GM23248 (cell line): ENCODE measurements around the gene SERTAD2. TPM values are rescaled to one million over a fixed set of nuclear protein-coding genes. Genes with fewer than 3 reads are reported as not detected.

Experiments
- DNase-seq: peaks from one replicate; pipeline ENCODE4 v3.0.0-alpha.2; 2015
- H2AFZ ChIP-seq: fragments of 200-600 bp; sonication (generic); 2 replicates; pipeline ENCODE4 v1.6.1; 2016; ENCODE audit warnings: antibody characterized with exemption
- H3F3A ChIP-seq: fragments of 200-600 bp; sonication (generic); 2 replicates; pipeline ENCODE4 v1.6.1; 2016; ENCODE audit warnings: mild to moderate bottlenecking, antibody characterized with exemption, mixed run types; ENCODE audit not compliant: insufficient read depth
- H3K27ac ChIP-seq: fragments of 200-600 bp; sonication (generic); 2 replicates; pipeline ENCODE4 v1.5.1; 2016; ENCODE audit warnings: mild to moderate bottlenecking
- H3K27me3 ChIP-seq: fragments of 200-600 bp; sonication (generic); replicated peaks from 2 replicates; pipeline ENCODE4 v1.6.1; 2016; ENCODE audit warnings: mild to moderate bottlenecking; ENCODE audit not compliant: insufficient read depth
- H3K36me3 ChIP-seq: fragments of 200-600 bp; sonication (generic); 2 replicates; pipeline ENCODE4 v1.6.1; 2016; ENCODE audit warnings: low read depth, mild to moderate bottlenecking
- H3K4me1 ChIP-seq: fragments of 200-600 bp; sonication (generic); 2 replicates; pipeline ENCODE4 v1.6.1; 2016; ENCODE audit warnings: mild to moderate bottlenecking; ENCODE audit not compliant: insufficient read depth
- H3K4me2 ChIP-seq: fragments of 200-600 bp; sonication (generic); one replicate; pipeline ENCODE4 v1.6.1; 2016; ENCODE audit warnings: mild to moderate bottlenecking; ENCODE audit not compliant: unreplicated experiment
- H3K4me3 ChIP-seq: fragments of 200-600 bp; sonication (generic); 2 replicates; pipeline ENCODE4 v1.5.1; 2016; ENCODE audit warnings: mild to moderate bottlenecking
- H3K79me2 ChIP-seq: fragments of 200-600 bp; sonication (generic); 2 replicates; pipeline ENCODE4 v1.6.1; 2016; ENCODE audit warnings: mild to moderate bottlenecking; ENCODE audit not compliant: insufficient read depth
- H3K9ac ChIP-seq: fragments of 200-600 bp; sonication (generic); 2 replicates; pipeline ENCODE4 v1.6.1; 2016; ENCODE audit warnings: mild to moderate bottlenecking
- H3K9me2 ChIP-seq: fragments of 200-600 bp; sonication (generic); 2 replicates; pipeline ENCODE4 v1.6.1; 2016; ENCODE audit warnings: mixed run types, mild to moderate bottlenecking, moderate library complexity; ENCODE audit not compliant: insufficient read depth
- H3K9me3 ChIP-seq: fragments of 200-600 bp; sonication (generic); one replicate; pipeline ENCODE4 v1.6.1; 2017; ENCODE audit warnings: low read depth
- H4K20me1 ChIP-seq: fragments of 200-600 bp; sonication (generic); 2 replicates; pipeline ENCODE4 v1.6.0; 2016; ENCODE audit not compliant: insufficient read depth
- EZH2 ChIP-seq: fragments of 200-600 bp; sonication (generic); IDR thresholded peaks from 2 replicates; pipeline ENCODE4 v1.6.1; 2018; ENCODE audit warnings: antibody characterized with exemption, mild to moderate bottlenecking; ENCODE audit not compliant: insufficient read depth, poor library complexity, severe bottlenecking
- EZH2phosphoT487 ChIP-seq: fragments of 200-600 bp; sonication (generic); IDR thresholded peaks from 2 replicates; pipeline ENCODE4 v1.6.1; 2018; ENCODE audit warnings: antibody characterized with exemption, moderate library complexity, mild to moderate bottlenecking, low read depth; ENCODE audit not compliant: insufficient read depth
- WGBS, 2 experiments: methylation state at CpG; one replicate each; pipeline ENCODE4 v1.1.6; 2015 to 2017; ENCODE audit warnings: low lambda C conversion rate in 2 of 2, low coverage in 1 of 2; ENCODE audit errors: missing lambda C conversion rate in 2 of 2; 5-methylcytosine and 5-hydroxymethylcytosine counted together
- in situ Hi-C: fragments of 300-500 bp; cut with MboI; formaldehyde crosslinking; loops from 2 replicates; pipeline ENCODE4 v1.15.0; 2020
- polyA plus RNA-seq: library from polyadenylated mRNA; unstranded; fragments of >200 nt; fragmentation: Nextera tagmentation; extraction: Ambion mirVana; gene quantifications from 2 replicates; pipeline ENCODE4 v1.2.1, GENCODE V29; 2016
- total RNA-seq: library from RNA; depleted of rRNA; stranded (reverse); fragments of >200 nt; shearing (Covaris generic); gene quantifications from 2 replicates; pipeline ENCODE4 v1.2.3, GENCODE V29; 2014

Gene SERTAD2
- total and polyA plus RNA-seq, 2 experiments from 2014 or later, result 21.0 to 30.0 TPM

DNA sequence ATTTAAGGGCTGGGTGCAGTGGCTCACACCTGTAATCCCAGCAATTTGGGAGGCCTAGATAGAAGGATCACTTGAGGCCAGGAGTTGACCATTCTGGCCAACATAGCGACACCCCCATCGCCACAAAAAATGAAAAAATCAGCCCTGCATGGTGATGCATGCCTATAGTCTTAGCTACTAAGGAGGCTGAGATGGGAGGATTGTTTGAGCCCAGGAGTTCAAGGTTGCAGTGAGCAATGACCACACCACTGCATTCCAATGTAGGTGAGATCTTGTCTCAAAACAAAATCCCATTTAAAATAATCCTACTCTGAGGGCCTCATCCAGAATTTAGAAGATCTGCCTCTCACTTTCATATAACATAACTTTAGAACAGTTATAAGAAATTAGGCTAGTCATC is 2.7 kb upstream of the SERTAD2 start:
- no peak overlapping the region for H3K4me3 ChIP-seq
- peaks cover 37% of the 10 kb centered on the region for H3K79me2 ChIP-seq

DNA sequence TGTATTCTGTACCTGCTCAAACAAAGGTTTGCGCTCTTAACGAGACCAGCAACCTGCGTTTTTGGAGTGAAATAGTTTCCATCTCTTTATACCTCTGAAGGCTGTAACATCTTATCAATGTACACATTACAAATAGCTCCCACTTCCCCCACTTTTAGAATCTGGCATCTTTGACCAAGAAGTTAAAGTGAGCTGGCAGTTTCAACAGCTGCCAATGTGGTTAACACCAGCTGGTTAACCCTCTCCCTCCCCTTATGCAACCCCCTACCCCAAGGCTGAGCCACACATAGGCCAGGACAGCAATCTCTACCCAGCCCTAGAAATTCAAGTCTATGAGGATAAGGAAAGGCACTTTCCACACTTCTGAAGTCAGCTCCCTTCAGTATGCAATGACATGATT is 2.2 kb upstream of the SERTAD2 start:
- H3K79me2 ChIP-seq, result peaks cover 42% of the 10 kb centered on the region
- DNase-seq, result no peak
- H3K4me2 ChIP-seq, result peak overlapping the region; percentile 81
- H3K4me1 ChIP-seq, result peaks cover 24% of the 10 kb centered on the region
- peaks cover 33% of the 10 kb centered on the region for H3F3A ChIP-seq
- WGBS, 2 experiments, result 96 to 100% methylated on average over 3 of the region's 3 CpGs
- 0 out of 2 replicates have a peak overlapping the region, but pooled peaks have one; percentile 98 for H3K9ac ChIP-seq
- in situ Hi-C loops, result no loop called here
- no peaks in the 10 kb centered on the region for H3K36me3 ChIP-seq
- no peaks in the 10 kb centered on the region for H3K9me3 ChIP-seq
- peaks cover 9% of the 10 kb centered on the region; the same call in 1 of the 2 replicates for H4K20me1 ChIP-seq
- H3K9me2 ChIP-seq, result no peaks in the 10 kb centered on the region
- H3K27ac ChIP-seq, result 0 out of 2 replicates have a peak overlapping the region, but pooled peaks have one; percentile 97
- no peak overlapping the region for H3K4me3 ChIP-seq
- H2AFZ ChIP-seq, result no peak overlapping the region
- H3K27me3 ChIP-seq, result no peaks in the 10 kb centered on the region
- TF ChIP-seq EZH2 (no peak), EZH2phosphoT487 (no peak)

More for the DNA sequence above, 2.7 kb upstream of the SERTAD2 start:
- Histone ChIP-seq H3K4me2 (no peak overlapping the region), H4K20me1 (peaks cover 4% of the 10 kb centered on the region; the same call in 1 of the 2 replicates), H2AFZ (no peak overlapping the region), H3K27ac (no peak overlapping the region), H3K27me3 (no peaks in the 10 kb centered on the region), H3K9ac (no peak overlapping the region), H3F3A (peaks cover 28% of the 10 kb centered on the region), H3K36me3 (no peaks in the 10 kb centered on the region), H3K4me1 (peaks cover 19% of the 10 kb centered on the region), H3K9me2 (no peaks in the 10 kb centered on the region), H3K9me3 (no peaks in the 10 kb centered on the region)
- in situ Hi-C loops, result no loop called here
- WGBS, 2 experiments, result 97 to 100% methylated on average over 2 of the region's 2 CpGs
- no peak for DNase-seq
- TF ChIP-seq EZH2, result no peak
- TF ChIP-seq EZH2phosphoT487, result no peak

DNA sequence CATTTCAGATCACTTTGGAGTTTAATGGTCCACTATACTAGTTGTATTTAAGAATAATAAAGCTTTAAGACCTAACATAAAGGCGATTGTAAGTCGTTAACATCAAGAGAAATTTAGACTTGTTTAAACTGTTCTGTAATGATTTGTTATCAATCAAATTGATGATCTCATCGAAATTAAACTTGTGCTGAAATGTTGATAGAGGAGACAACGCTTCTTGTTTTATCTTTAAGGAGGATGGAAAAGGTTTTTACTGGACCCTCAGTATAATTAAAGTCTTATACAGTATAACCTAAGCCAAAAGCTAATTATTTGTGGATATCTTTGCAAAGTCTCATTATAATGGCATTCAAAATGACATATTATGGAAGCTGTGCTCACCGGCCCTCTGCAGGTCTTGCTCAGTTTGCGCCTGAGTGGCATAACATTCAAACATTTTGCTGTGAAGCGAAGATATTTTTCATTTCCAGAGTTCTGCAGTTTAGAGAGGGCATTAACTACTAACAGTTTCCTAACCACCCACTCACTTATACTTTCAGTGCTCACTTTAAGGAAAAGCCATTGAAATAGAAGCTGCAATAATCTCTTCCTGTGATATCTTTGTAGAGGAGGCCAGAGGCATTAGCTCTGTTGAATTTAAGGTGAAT is 1.4 kb upstream of the SERTAD2 start:
- DNase-seq, result peak; percentile 77
- TF ChIP-seq EZH2, result no peak
- TF ChIP-seq EZH2phosphoT487, result no peak
- 20 to 22% methylated on average over 7 of the region's 7 CpGs for WGBS, 2 experiments
- H3K27me3 ChIP-seq, result no peaks in the 10 kb centered on the region
- H3F3A ChIP-seq, result peaks cover 36% of the 10 kb centered on the region
- no peaks in the 10 kb centered on the region for H3K36me3 ChIP-seq
- in situ Hi-C loops, result no loop called here
- peaks cover 16% of the 10 kb centered on the region; the same call in 1 of the 2 replicates for H4K20me1 ChIP-seq
- H3K4me1 ChIP-seq, result peaks cover 31% of the 10 kb centered on the region
- H2AFZ ChIP-seq, result peak overlapping the region; percentile 72; the same call in 1 of the 2 replicates
- peak overlapping the region; percentile 97 for H3K27ac ChIP-seq
- no peaks in the 10 kb centered on the region for H3K9me2 ChIP-seq
- peak overlapping the region; percentile 87 for H3K4me3 ChIP-seq
- peak overlapping the region; percentile 98 for H3K9ac ChIP-seq
- no peaks in the 10 kb centered on the region for H3K9me3 ChIP-seq
- peaks cover 44% of the 10 kb centered on the region for H3K79me2 ChIP-seq
- peak overlapping the region; percentile 81 for H3K4me2 ChIP-seq

DNA sequence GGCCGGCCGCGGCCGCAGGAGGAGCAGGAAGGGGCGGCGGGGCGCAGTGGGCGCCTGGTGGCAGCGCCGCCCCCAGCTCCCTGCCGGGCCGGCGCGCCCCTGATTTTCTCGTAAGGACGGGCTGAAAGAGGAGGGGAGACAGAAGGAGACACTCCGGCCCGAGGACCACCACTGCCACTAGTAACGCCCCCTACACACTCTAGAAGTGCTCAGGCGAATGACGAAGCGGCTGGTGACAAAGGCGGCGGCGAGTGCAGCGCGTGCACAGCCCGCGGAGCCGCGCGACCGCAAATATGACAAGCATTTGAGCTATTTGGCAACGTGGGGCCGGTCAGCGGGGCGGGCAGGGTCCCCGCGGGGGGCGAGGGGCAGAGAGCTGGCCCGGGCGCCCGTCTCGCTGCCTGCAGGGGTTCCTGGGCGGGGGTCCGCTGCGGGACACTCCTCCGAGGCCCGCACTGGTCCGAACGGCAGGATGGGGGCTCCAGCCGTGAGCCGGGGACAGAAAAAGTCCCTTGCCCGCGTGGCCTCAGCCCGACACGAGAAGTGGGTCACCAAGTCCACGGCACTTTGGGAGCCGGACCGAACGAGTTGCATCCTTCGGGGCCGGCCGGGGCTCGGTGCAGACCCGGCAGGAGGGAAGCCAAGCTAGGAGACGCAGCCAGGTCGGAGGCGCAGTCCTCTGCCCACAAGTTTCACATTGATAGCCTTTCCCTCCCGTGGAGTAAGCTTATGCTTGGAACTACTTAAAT is 524 bp upstream of the SERTAD2 start:
- Histone ChIP-seq H3K79me2 (peaks cover 47% of the 10 kb centered on the region), H3F3A (peaks cover 36% of the 10 kb centered on the region), H3K9ac (peak overlapping the region; percentile 98), H2AFZ (peak overlapping the region; percentile 72), H3K9me2 (no peaks in the 10 kb centered on the region), H3K27me3 (no peaks in the 10 kb centered on the region), H3K36me3 (no peaks in the 10 kb centered on the region), H3K4me3 (peak overlapping the region; percentile 87), H3K4me1 (peaks cover 39% of the 10 kb centered on the region), H3K9me3 (no peaks in the 10 kb centered on the region), H3K4me2 (peak overlapping the region; percentile 81), H4K20me1 (peaks cover 21% of the 10 kb centered on the region; the same call in 1 of the 2 replicates), H3K27ac (peak overlapping the region; percentile 97)
- DNase-seq, result peak; percentile 95
- TF ChIP-seq EZH2phosphoT487 (no peak), EZH2 (no peak)
- 1 to 2% methylated on average over 39 to 65 of the region's 70 CpGs for WGBS, 2 experiments
- in situ Hi-C loops, result no loop called here
